Caki2 (cell line): ENCODE data around the gene RBMX. TPM values are rescaled to one million over a fixed set of nuclear protein-coding genes. Genes with fewer than 3 reads are reported as not detected.

Experiments
- DNase-seq: peaks from one replicate; pipeline ENCODE4 v3.0.0-alpha.2; 2015; ENCODE audit warnings: low read depth
- in situ Hi-C: cut with HindIII; loops from 2 replicates; pipeline ENCODE4 v1.10.0; 2016; ENCODE audit warnings: low sequenced_read_pairs, low pct_unique_long_range_greater_than_20kb, mixed read lengths
- total RNA-seq: library from RNA; depleted of rRNA; stranded (reverse); fragments of >200 nt; shearing (Covaris generic); gene quantifications from 2 replicates; pipeline ENCODE4 v1.2.3, GENCODE V29; 2014; ENCODE audit warnings: low replicate concordance; rRNA removed

RBMX gene
- total RNA-seq, 1 experiment from 2014 or later = 364 TPM

DNA sequence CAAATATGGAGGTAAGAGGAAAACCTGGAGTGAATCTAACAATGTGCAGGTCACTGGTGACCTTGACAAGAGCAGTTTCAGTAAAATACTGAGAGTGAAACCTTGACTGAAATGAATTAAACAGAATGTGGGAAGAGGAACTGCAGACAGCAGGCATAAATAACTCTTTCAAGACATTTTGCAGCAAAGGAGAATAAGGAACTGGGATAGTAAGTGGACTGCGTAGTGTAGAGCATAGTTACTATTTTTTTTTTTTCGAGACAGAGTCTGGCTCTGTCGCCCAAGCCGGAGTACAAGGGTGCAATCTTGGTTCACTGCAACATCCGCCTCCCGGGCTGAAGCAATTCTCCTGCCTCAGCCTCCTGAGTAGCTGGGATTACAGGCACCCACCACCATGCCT, 24.0 kb downstream of the RBMX start:
- no peak for DNase-seq
- in situ Hi-C loops = no loop called here

DNA sequence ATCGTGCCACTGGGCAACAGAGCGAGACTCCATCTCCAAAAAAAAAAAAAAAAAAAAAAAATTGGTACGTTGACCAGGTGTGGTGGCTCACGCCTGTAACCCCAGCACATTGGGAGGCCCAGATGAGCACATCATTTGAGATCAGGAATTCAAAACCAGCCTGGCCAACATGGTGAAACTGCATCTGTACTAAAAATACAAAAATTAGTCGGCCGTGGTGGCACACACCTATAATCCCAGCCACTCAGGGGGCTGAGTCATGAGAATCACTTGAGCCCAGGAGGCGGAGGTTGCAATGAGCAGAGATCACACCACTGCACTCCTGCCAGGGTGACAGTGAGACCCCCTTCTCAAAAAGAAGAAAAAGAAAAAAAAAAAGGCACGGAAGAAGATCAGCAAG, 24.5 kb downstream of the RBMX start:
- in situ Hi-C loops = no loop called here
- no peak for DNase-seq

DNA sequence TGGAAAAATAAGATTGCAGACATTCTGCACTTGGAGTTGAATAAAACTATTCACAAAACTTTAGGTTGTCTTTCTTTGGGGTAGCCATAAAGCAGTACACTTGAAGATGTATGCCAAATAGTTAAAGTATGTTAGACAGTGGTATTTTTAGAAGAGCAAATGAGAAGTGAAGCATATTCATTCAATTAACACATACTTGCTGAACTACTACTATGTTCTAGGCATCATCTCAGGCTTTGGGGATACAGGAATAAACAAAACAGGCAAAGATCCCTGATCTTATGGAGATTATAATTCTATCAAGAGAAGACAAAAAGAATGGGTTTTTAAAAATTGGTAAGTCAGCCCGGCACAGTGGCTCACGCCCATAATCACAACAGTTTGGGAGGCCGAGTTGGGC, 29.0 kb downstream of the RBMX start:
- DNase-seq = no peak
- in situ Hi-C loops = no loop called here

DNA sequence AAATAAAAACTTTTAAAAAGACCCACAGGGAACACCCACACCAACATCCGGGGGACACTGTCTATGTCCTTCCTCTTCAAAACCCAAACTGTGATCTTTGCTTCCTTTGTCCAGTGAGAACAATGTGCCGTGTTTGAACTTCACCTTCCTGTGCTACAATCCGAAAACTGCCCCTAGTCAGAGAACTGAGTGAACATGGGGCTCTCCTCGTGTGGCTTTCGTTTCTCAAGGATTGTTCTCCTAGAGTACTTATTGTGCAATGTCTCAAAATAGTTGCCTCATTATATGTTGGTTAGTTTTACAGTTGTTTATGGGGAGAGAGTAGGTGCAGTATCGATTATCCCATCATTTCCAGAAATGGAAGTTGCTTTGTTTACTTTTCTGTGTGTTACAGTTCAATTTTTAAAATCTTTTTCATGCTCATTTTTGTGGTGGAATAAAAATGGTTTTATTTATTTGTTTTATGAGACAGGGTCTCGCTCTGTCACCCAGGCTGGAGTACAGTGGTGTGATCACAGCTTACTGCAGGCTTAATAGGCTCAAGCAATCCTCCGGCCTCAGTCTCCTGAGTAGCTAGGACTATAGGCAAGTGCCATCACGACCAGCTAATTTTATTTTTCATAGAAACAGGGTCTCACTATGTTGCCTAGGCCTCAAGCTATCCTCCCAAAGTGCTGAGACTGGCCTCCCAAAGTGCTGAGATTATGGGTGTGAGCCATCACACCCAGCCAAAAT, 29.9 kb downstream of the RBMX start:
- DNase-seq = no peak
- in situ Hi-C loops = no loop called here

DNA sequence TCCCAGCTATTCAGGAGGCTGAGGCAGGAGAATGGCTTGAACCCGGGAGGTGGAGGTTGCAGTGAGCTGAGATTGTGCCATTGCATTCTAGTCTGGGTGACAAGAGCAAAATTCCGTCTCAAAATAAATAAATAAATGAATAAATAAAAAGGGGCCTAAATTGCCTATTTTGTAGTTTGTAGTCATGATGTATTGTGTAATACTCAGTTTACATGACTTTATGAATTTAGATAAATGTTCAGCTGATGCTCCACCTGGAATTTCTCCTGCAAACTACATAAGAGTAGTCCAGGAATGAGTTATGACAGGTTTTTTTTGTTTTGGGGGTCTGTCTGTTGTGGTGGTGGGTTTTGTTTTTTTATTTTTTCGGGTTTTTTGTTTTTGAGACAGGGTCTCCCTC, 31.1 kb downstream of the RBMX start:
- in situ Hi-C loops = no loop called here
- no peak for DNase-seq

DNA sequence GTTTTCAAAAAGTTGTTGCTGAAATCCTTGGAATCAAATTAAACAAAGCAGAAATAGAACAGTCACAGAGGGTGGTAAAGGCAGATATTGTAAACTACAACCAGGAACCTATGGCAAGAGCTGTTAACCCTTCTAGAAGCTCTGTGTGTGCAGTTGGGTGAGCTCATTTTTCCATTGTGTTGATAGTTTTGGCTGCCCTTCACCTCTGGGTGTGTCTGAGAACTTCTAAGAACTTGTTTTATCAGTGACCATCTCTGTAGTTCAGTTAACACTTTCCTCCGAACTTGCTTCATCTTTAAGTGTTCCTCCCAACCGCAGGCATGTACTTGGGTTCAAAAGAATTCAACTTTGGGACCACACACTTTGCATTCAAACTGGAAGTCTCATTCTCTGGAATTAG, 32.7 kb downstream of the RBMX start:
- in situ Hi-C loops = no loop called here
- no peak for DNase-seq

DNA sequence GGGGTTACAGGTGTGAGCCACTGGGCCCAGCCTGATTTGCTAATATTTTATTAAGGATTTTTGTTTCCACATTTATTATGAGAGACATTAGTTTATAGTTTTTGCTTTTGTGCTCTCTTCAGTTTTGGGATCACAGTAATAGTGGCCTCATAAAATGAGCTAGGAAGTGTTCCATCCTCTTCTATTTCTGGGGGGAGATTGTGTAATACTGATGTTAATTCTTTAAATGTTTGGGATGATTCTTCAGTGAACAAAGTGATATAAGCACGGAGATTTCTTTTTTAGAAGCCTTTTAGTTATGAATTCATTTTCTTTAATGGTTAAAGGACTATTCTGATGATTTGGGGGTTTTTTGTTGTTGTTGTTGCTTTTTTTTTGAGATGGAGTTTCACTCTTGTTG, 41.3 kb downstream of the RBMX start:
- no peak for DNase-seq
- in situ Hi-C loops = no loop called here

DNA sequence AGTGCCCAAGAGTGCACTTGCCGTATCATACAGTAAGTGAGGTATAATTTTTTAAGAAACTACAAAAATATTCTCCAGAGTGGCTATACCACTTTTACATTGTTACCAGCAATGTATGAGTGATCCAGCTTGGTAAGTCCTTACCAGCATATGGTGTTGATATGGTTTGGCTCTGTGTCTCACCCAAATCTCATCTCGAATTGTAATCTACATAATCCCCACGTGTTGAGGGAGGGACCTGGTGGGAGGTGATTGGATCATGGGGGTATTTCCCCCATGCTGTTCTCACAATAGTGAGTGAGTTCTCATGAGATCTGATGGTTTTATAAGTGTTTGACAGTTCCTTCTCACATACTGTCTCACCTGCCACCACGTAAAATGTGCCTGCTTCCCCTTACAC, 44.8 kb downstream of the RBMX start:
- no peak for DNase-seq
- in situ Hi-C loops = no loop called here

DNA sequence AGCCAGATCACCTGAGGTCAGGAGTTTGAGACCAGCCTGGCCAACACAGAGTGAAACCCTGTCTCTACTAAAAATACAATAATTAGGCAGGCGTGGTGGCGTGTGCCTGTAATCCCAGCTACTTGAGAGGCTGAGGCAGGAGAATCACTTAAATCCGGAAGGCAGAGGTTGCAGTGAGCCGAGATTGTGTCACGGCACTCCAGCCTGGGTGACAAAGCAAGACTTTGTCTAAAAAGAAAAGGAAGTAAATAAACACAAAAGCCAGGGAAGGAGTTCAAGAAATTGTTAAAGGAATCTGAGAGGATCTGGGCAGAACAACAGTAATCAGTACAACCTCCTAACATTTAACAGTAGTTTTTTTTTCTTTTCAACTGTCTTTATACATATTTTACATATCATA, 51.1 kb downstream of the RBMX start:
- in situ Hi-C loops = no loop called here
- DNase-seq = no peak

DNA sequence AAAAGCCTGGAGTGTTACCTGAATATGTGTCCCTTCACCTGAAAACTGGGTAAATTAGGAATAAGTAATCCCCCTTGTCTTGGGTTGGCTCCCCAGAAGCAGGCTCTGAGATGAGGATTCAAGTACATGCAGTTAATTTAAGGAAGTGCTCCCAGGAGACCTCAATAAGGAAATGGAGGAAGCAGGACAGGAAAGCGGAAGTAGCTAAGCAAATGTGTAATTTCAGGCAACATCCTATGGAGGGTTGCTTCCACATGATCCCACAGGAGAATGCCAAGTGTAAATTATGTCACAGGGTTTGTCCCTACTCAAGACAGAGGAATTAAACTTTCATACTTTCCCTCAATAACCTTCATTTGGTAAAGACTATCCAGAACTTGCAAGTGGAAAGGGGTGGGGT, 51.7 kb downstream of the RBMX start:
- in situ Hi-C loops = no loop called here
- no peak for DNase-seq

DNA sequence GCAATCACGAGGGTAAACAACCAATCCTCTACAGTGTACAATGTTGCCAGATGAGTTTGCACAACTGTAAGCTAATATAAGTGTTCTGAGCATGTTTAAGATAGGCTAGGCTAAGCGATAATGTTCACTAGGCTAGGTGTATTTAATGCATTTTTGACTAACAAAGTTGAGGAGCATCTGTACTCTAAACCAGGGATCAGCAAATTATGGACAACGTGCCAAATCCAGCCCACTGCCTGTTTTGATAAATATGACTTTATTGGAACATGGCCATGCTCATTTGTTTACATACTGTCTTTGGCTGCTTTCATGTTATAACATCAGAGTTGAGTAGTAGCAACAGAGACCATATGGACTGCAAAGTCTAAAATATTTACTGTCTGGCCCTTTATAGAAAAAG, 53.5 kb downstream of the RBMX start:
- in situ Hi-C loops = no loop called here

DNA sequence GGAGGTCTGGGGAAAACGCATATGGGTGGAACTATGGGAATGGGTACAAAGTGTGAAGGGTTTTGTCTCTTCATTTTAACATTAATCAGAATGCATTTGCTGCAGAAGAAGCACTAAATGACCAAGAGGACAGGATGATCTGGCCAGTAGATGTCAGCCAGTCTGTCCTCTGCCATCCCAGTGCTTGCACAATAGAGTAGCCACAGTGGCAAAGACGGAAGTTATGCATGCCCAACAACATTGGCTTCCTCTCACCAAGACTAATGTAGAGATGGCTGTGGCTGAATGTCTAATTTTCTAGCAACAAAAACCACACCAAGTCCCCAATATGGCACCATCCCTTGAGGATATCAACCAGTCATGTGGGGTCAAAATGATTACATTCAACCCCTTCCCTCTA, 54.8 kb downstream of the RBMX start:
- no peak for DNase-seq
- in situ Hi-C loops = no loop called here

More for the DNA sequence above, 53.5 kb downstream of the RBMX start:
- no peak for DNase-seq

Other genes with a start within 250 kb of the RBMX start
- not detected in 2 replicates for gene CD40LG, start 232.6 kb downstream of the RBMX start, total RNA-seq
- gene ARHGEF6, start 99.8 kb downstream of the RBMX start, total RNA-seq = 16.0 and 17.8 TPM in 2 replicates
- not detected in 2 replicates for gene GPR101, start 153.3 kb upstream of the RBMX start, total RNA-seq